Stomach (tissue), 9 donors: Measurements from ENCODE around the gene NOM1. TPM values are rescaled to one million over a fixed set of nuclear protein-coding genes. Genes with fewer than 3 reads are reported as not detected.

Experiments used
- DNase-seq, 2 donors: peaks; one replicate each; pipeline versions ENCODE4 v3.0.0 to v3.0.0-alpha.2; 2013 to 2019
- H3K27ac ChIP-seq, 5 donors: fragments of 200-600 bp in 4 of 5; sonication (generic) in 4 of 5; one replicate each; pipeline ENCODE4 v1.5.1; 2013 to 2019; ENCODE audit warnings: mild to moderate bottlenecking in 1 of 5, moderate library complexity in 1 of 5
- H3K27me3 ChIP-seq, 3 donors: fragments of 200-600 bp; sonication (generic); one replicate each; pipeline ENCODE4 v1.5.1; 2017 to 2019; ENCODE audit warnings: mixed run types in 1 of 3
- H3K36me3 ChIP-seq, 4 donors: fragments of 200-600 bp; sonication (generic); 1 replicate in 3 of 4; 2 replicates in 1 of 4; pipeline ENCODE4 v1.5.1; 2016 to 2019
- H3K4me1 ChIP-seq, 4 donors: fragments of 200-600 bp; sonication (generic); one replicate each; pipeline ENCODE4 v1.5.1; 2016 to 2019
- H3K4me3 ChIP-seq, 4 donors: fragments of 200-600 bp; sonication (generic) in 3 of 4; one replicate each; pipeline ENCODE4 v1.5.1; 2016 to 2019; ENCODE audit warnings: mild to moderate bottlenecking in 1 of 4
- H3K9me3 ChIP-seq, 4 donors: fragments of 200-600 bp; sonication (generic); one replicate each; pipeline ENCODE4 v1.5.1; 2016 to 2019
- CTCF ChIP-seq, 7 experiments: fragments of 450-650 bp in 4 of 7; fragments of 200-600 bp in 3 of 7; sonication (generic) in 3 of 7; IDR thresholded peaks; one replicate each; pipeline ENCODE4 v1.5.1; 2016 to 2019; ENCODE audit warnings: antibody characterized with exemption in 7 of 7, control low read depth in 2 of 7, mild to moderate bottlenecking in 1 of 7
- EP300 ChIP-seq: sonication (generic); formaldehyde crosslinking; IDR thresholded peaks from one replicate; pipeline ENCODE4 v1.6.1; 2017; ENCODE audit warnings: antibody characterized with exemption
- POLR2A ChIP-seq, 4 donors: fragments of 450-650 bp; IDR thresholded peaks; one replicate each; pipeline ENCODE4 v1.6.1; 2016; ENCODE audit warnings: antibody characterized with exemption in 4 of 4, control low read depth in 2 of 4, mild to moderate bottlenecking in 1 of 4, moderate library complexity in 1 of 4
- POLR2AphosphoS5 ChIP-seq, 3 donors: sonication (generic); formaldehyde crosslinking; IDR thresholded peaks; one replicate each; pipeline ENCODE4 v1.6.1; 2016; ENCODE audit warnings: antibody characterized with exemption in 3 of 3
- WGBS, 5 donors: extraction: QIAGEN DNeasy Blood & Tissue Kit in 3 of 5; methylation state at CpG; one replicate each; pipeline versions ENCODE4 v1.1.5 to v1.1.7; 2013 to 2018; 5-methylcytosine and 5-hydroxymethylcytosine counted together
- intact Hi-C: fragments of 100-400 bp; cut with DNase I; formaldehyde crosslinking; loops from one replicate; pipeline ENCODE4 v1.15.1; 2023; ENCODE audit warnings: low total_unique reads
- polyA plus RNA-seq, 3 donors: library from polyadenylated mRNA; stranded (reverse); fragments of 200-250 nt; gene quantifications; one replicate each; pipeline ENCODE4 v1.2.3, GENCODE V29; 2013
- total RNA-seq, 5 donors: library from RNA; depleted of rRNA; stranded (reverse); fragments of >200 nt; gene quantifications; one replicate each; pipeline versions ENCODE4 v1.1.0 to v1.2.3, GENCODE V29; 2014 to 2016
- donor health status: healthy with polysubstance abuse.
- donor health status: Bipolar disorder and iron deficiency.
- donor health status: healthy.

NOM1 gene
- total and polyA plus RNA-seq, 8 donors: 0.58 to 117 (median 12.4) TPM

GRCh38 chr7:156993021-156993924 is 43.8 kb downstream of the NOM1 start:
- peak; percentile 59 to 70 for DNase-seq
- peaks cover 0 to 61% (median 8%) of the 10 kb centered on the region in 3 donors for H3K27me3 ChIP-seq
- 34 to 49% (median 36%) methylated on average over 22 to 32 of the region's 32 CpGs for WGBS, 5 donors
- peak overlapping the region in 1 of 5 donors; percentile 32 for H3K27ac ChIP-seq
- H3K9me3 ChIP-seq: peaks cover 0 to 12% (median 0%) of the 10 kb centered on the region in 4 donors
- no peak overlapping the region for H3K4me3 ChIP-seq
- TF ChIP-seq POLR2AphosphoS5 (IDR thresholded peaks at IDR 0.05): peak in 1 of 3 donors; percentile 19
- TF ChIP-seq POLR2A (IDR thresholded peaks at IDR 0.05): no peak
- no peaks in the 10 kb centered on the region for H3K36me3 ChIP-seq
- intact Hi-C loops: no loop called here
- H3K4me1 ChIP-seq: peaks cover 0 to 17% (median 11%) of the 10 kb centered on the region in 4 donors

GRCh38 chr7:156993925-156994235 is 44.4 kb downstream of the NOM1 start:
- no peak overlapping the region for H3K4me3 ChIP-seq
- WGBS, 5 donors: 17 to 54% (median 23%) methylated on average over 10 of the region's 10 CpGs
- intact Hi-C loops: no loop called here
- H3K27ac ChIP-seq: no peak overlapping the region
- no peaks in the 10 kb centered on the region for H3K36me3 ChIP-seq
- H3K4me1 ChIP-seq: peaks cover under 1 to 19% (median 12%) of the 10 kb centered on the region in 4 donors
- peaks cover 0 to 67% (median 8%) of the 10 kb centered on the region in 3 donors for H3K27me3 ChIP-seq
- peak in 1 of 2 donors; percentile 63 for DNase-seq
- H3K9me3 ChIP-seq: peaks cover 0 to 12% (median 0%) of the 10 kb centered on the region in 4 donors
- no peak for TF ChIP-seq EP300
- no peak for TF ChIP-seq POLR2A (IDR thresholded peaks at IDR 0.05)
- TF ChIP-seq CTCF (IDR thresholded peaks at IDR 0.05): no peak
- no peak for TF ChIP-seq POLR2AphosphoS5 (IDR thresholded peaks at IDR 0.05)

GRCh38 chr7:156994417-156994816 is 44.9 kb downstream of the NOM1 start:
- H3K4me3 ChIP-seq: no peak overlapping the region
- intact Hi-C loops: no loop called here
- H3K36me3 ChIP-seq: no peaks in the 10 kb centered on the region
- H3K27me3 ChIP-seq: peaks cover 0 to 73% (median 12%) of the 10 kb centered on the region in 3 donors
- H3K9me3 ChIP-seq: peaks cover 0 to 12% (median 0%) of the 10 kb centered on the region in 4 donors
- TF ChIP-seq EP300 (no peak), POLR2AphosphoS5 (IDR thresholded peaks at IDR 0.05) (no peak), POLR2A (IDR thresholded peaks at IDR 0.05) (no peak), CTCF (IDR thresholded peaks at IDR 0.05) (no peak)
- 79 to 88% (median 84%) methylated on average over 8 of the region's 8 CpGs for WGBS, 5 donors
- peak in 1 of 2 donors; percentile 25 for DNase-seq
- H3K4me1 ChIP-seq: peaks cover 6 to 25% (median 18%) of the 10 kb centered on the region in 4 donors
- no peak overlapping the region for H3K27ac ChIP-seq

GRCh38 chr7:156998988-156999957 is 49.8 kb downstream of the NOM1 start:
- Histone ChIP-seq H3K9me3 (peaks cover 0 to 12% (median 0%) of the 10 kb centered on the region in 4 donors), H3K27me3 (peaks cover 27 to 91% (median 47%) of the 10 kb centered on the region in 3 donors), H3K4me3 (peak overlapping the region; percentile 50 to 71 (median 59)), H3K27ac (peak overlapping the region; percentile 78 to 89 (median 80)), H3K36me3 (no peaks in the 10 kb centered on the region), H3K4me1 (peaks cover 29 to 54% (median 39%) of the 10 kb centered on the region in 4 donors)
- intact Hi-C loops: no loop called here
- 5 to 15% (median 9%) methylated on average over 30 to 57 of the region's 57 CpGs for WGBS, 5 donors
- peak; percentile 40 to 73 for DNase-seq
- TF ChIP-seq POLR2A (IDR thresholded peaks at IDR 0.05) (no peak), EP300 (no peak), POLR2AphosphoS5 (IDR thresholded peaks at IDR 0.05) (no peak), CTCF (IDR thresholded peaks at IDR 0.05) (no peak)
